Measurements from ENCODE around the gene STAG1.
"Not testable (repeated sequence)": the region's sequence is repeated elsewhere in the genome, so short reads cannot be mapped to it uniquely, and the experiment has no call there.

Gene STAG1

GRCh38 chr3:136617198-136617597 is 135.0 kb downstream of the STAG1 start:
- no peaks in the 10 kb centered on the region for H3K9me3 ChIP-seq (ENCODE audit: insufficient read depth, low read depth, low read length)
- H3K4me1 ChIP-seq (ENCODE audit: insufficient read depth, low read length) = no peaks in the 10 kb centered on the region
- no peak overlapping the region for H3K9ac ChIP-seq (ENCODE audit: low read depth, low read length)
- H3K27ac ChIP-seq (ENCODE audit: low read length) = no peak overlapping the region
- H3K36me3 ChIP-seq (ENCODE audit: insufficient read depth, low read depth, low read length) = no peaks in the 10 kb centered on the region; the same call in 1 of the 2 replicates
- no peaks in the 10 kb centered on the region for H3K27me3 ChIP-seq (ENCODE audit: insufficient read depth, low read length)
- no peak overlapping the region for H3K4me3 ChIP-seq (ENCODE audit: low read length)

GRCh38 chr3:136612512-136612911 is 139.7 kb downstream of the STAG1 start:
- H3K4me1 ChIP-seq (ENCODE audit: insufficient read depth, low read length) = no peaks in the 10 kb centered on the region
- H3K27ac ChIP-seq (ENCODE audit: low read length) = no peak overlapping the region
- no peaks in the 10 kb centered on the region for H3K9me3 ChIP-seq (ENCODE audit: insufficient read depth, low read depth, low read length)
- no peaks in the 10 kb centered on the region for H3K27me3 ChIP-seq (ENCODE audit: insufficient read depth, low read length)
- no peaks in the 10 kb centered on the region for H3K36me3 ChIP-seq (ENCODE audit: insufficient read depth, low read depth, low read length)
- no peak overlapping the region for H3K4me3 ChIP-seq (ENCODE audit: low read length)
- no peak overlapping the region for H3K9ac ChIP-seq (ENCODE audit: low read depth, low read length)

- Histone ChIP-seq H3K27me3 (ENCODE audit: insufficient read depth, low read length) (no peaks in the 10 kb centered on the region), H3K36me3 (ENCODE audit: insufficient read depth, low read depth, low read length) (peaks cover 5% of the 10 kb centered on the region; the same call in 1 of the 2 replicates), H3K4me3 (ENCODE audit: low read length) (no peak overlapping the region), H3K27ac (ENCODE audit: low read length) (no peak overlapping the region), H3K9me3 (ENCODE audit: insufficient read depth, low read depth, low read length) (no peaks in the 10 kb centered on the region), H3K9ac (ENCODE audit: low read depth, low read length) (no peak overlapping the region), H3K4me1 (ENCODE audit: insufficient read depth, low read length) (no peaks in the 10 kb centered on the region)
Measured at GRCh38 chr3:136606990-136607389, 145.2 kb downstream of the STAG1 start.

- H3K27me3 ChIP-seq (ENCODE audit: insufficient read depth, low read length); H3K4me3 ChIP-seq (ENCODE audit: low read length); H3K36me3 ChIP-seq (ENCODE audit: insufficient read depth, low read depth, low read length); H3K9me3 ChIP-seq (ENCODE audit: insufficient read depth, low read depth, low read length); H3K27ac ChIP-seq (ENCODE audit: low read length); H3K9ac ChIP-seq (ENCODE audit: low read depth, low read length); H3K4me1 ChIP-seq (ENCODE audit: insufficient read depth, low read length): not testable (repeated sequence)
Measured at GRCh38 chr3:136606216-136606615, 146.0 kb downstream of the STAG1 start.

- Histone ChIP-seq H3K4me1 (ENCODE audit: insufficient read depth, low read length) (no peaks in the 10 kb centered on the region), H3K4me3 (ENCODE audit: low read length) (no peak overlapping the region), H3K9ac (ENCODE audit: low read depth, low read length) (no peak overlapping the region), H3K27ac (ENCODE audit: low read length) (no peak overlapping the region), H3K27me3 (ENCODE audit: insufficient read depth, low read length) (no peaks in the 10 kb centered on the region), H3K36me3 (ENCODE audit: insufficient read depth, low read depth, low read length) (peaks cover 5% of the 10 kb centered on the region; the same call in 1 of the 2 replicates), H3K9me3 (ENCODE audit: insufficient read depth, low read depth, low read length) (no peaks in the 10 kb centered on the region)
Measured at GRCh38 chr3:136604961-136605360, 147.2 kb downstream of the STAG1 start.

GRCh38 chr3:136602818-136603217 is 149.4 kb downstream of the STAG1 start:
- Histone ChIP-seq H3K4me1 (ENCODE audit: insufficient read depth, low read length) (no peaks in the 10 kb centered on the region), H3K9me3 (ENCODE audit: insufficient read depth, low read depth, low read length) (no peaks in the 10 kb centered on the region), H3K9ac (ENCODE audit: low read depth, low read length) (no peak overlapping the region), H3K27ac (ENCODE audit: low read length) (no peak overlapping the region), H3K36me3 (ENCODE audit: insufficient read depth, low read depth, low read length) (peaks cover 5% of the 10 kb centered on the region; the same call in 1 of the 2 replicates), H3K4me3 (ENCODE audit: low read length) (no peak overlapping the region), H3K27me3 (ENCODE audit: insufficient read depth, low read length) (no peaks in the 10 kb centered on the region)

- Histone ChIP-seq H3K4me3 (ENCODE audit: low read length) (no peak overlapping the region), H3K27me3 (ENCODE audit: insufficient read depth, low read length) (no peaks in the 10 kb centered on the region), H3K9me3 (ENCODE audit: insufficient read depth, low read depth, low read length) (no peaks in the 10 kb centered on the region), H3K36me3 (ENCODE audit: insufficient read depth, low read depth, low read length) (no peaks in the 10 kb centered on the region), H3K4me1 (ENCODE audit: insufficient read depth, low read length) (no peaks in the 10 kb centered on the region), H3K9ac (ENCODE audit: low read depth, low read length) (no peak overlapping the region), H3K27ac (ENCODE audit: low read length) (no peak overlapping the region)
Measured at GRCh38 chr3:136595913-136596697, 156.1 kb downstream of the STAG1 start.

GRCh38 chr3:136586580-136586979 is 165.6 kb downstream of the STAG1 start:
- H3K9ac ChIP-seq (ENCODE audit: low read depth, low read length) = no peak overlapping the region
- no peaks in the 10 kb centered on the region for H3K27me3 ChIP-seq (ENCODE audit: insufficient read depth, low read length)
- no peaks in the 10 kb centered on the region for H3K36me3 ChIP-seq (ENCODE audit: insufficient read depth, low read depth, low read length)
- no peak overlapping the region for H3K27ac ChIP-seq (ENCODE audit: low read length)
- no peaks in the 10 kb centered on the region; the same call in 1 of the 2 replicates for H3K4me1 ChIP-seq (ENCODE audit: insufficient read depth, low read length)
- no peaks in the 10 kb centered on the region for H3K9me3 ChIP-seq (ENCODE audit: insufficient read depth, low read depth, low read length)
- H3K4me3 ChIP-seq (ENCODE audit: low read length) = no peak overlapping the region

- H3K9me3 ChIP-seq (ENCODE audit: insufficient read depth, low read depth, low read length) = no peaks in the 10 kb centered on the region
- no peak overlapping the region for H3K9ac ChIP-seq (ENCODE audit: low read depth, low read length)
- H3K27me3 ChIP-seq (ENCODE audit: insufficient read depth, low read length) = no peaks in the 10 kb centered on the region
- H3K4me3 ChIP-seq (ENCODE audit: low read length) = no peak overlapping the region
- no peak overlapping the region for H3K27ac ChIP-seq (ENCODE audit: low read length)
- H3K4me1 ChIP-seq (ENCODE audit: insufficient read depth, low read length) = no peaks in the 10 kb centered on the region; the same call in 1 of the 2 replicates
- H3K36me3 ChIP-seq (ENCODE audit: insufficient read depth, low read depth, low read length) = no peaks in the 10 kb centered on the region
Measured at GRCh38 chr3:136584728-136585127, 167.4 kb downstream of the STAG1 start.

GRCh38 chr3:136583823-136584222 is 168.4 kb downstream of the STAG1 start:
- no peaks in the 10 kb centered on the region for H3K27me3 ChIP-seq (ENCODE audit: insufficient read depth, low read length)
- no peaks in the 10 kb centered on the region; the same call in 1 of the 2 replicates for H3K4me1 ChIP-seq (ENCODE audit: insufficient read depth, low read length)

GRCh38 chr3:136577791-136578190 is 174.4 kb downstream of the STAG1 start:
- H3K9me3 ChIP-seq (ENCODE audit: insufficient read depth, low read depth, low read length) = no peaks in the 10 kb centered on the region
- no peaks in the 10 kb centered on the region for H3K36me3 ChIP-seq (ENCODE audit: insufficient read depth, low read depth, low read length)
- no peak overlapping the region for H3K9ac ChIP-seq (ENCODE audit: low read depth, low read length)
- H3K27me3 ChIP-seq (ENCODE audit: insufficient read depth, low read length) = no peaks in the 10 kb centered on the region
- H3K27ac ChIP-seq (ENCODE audit: low read length) = no peak overlapping the region
- no peak overlapping the region for H3K4me3 ChIP-seq (ENCODE audit: low read length)
- no peaks in the 10 kb centered on the region for H3K4me1 ChIP-seq (ENCODE audit: insufficient read depth, low read length)

More at GRCh38 chr3:136583823-136584222, 168.4 kb downstream of the STAG1 start:
- Histone ChIP-seq H3K27ac (ENCODE audit: low read length) (no peak overlapping the region), H3K36me3 (ENCODE audit: insufficient read depth, low read depth, low read length) (no peaks in the 10 kb centered on the region), H3K9me3 (ENCODE audit: insufficient read depth, low read depth, low read length) (no peaks in the 10 kb centered on the region), H3K9ac (ENCODE audit: low read depth, low read length) (no peak overlapping the region), H3K4me3 (ENCODE audit: low read length) (no peak overlapping the region)

- Histone ChIP-seq H3K36me3 (ENCODE audit: insufficient read depth, low read depth, low read length) (no peaks in the 10 kb centered on the region), H3K4me1 (ENCODE audit: insufficient read depth, low read length) (no peaks in the 10 kb centered on the region), H3K4me3 (ENCODE audit: low read length) (no peak overlapping the region), H3K27me3 (ENCODE audit: insufficient read depth, low read length) (no peaks in the 10 kb centered on the region), H3K27ac (ENCODE audit: low read length) (no peak overlapping the region), H3K9me3 (ENCODE audit: insufficient read depth, low read depth, low read length) (no peaks in the 10 kb centered on the region), H3K9ac (ENCODE audit: low read depth, low read length) (no peak overlapping the region)
Measured at GRCh38 chr3:136576279-136577009, 175.7 kb downstream of the STAG1 start.

Measured in iPS-20b (cell line).